Upper lobe of right lung (tissue), 1 donor: ENCODE measurements around the gene NECTIN4. TPM values are rescaled to one million over a fixed set of nuclear protein-coding genes. Genes with fewer than 3 reads are reported as not detected.

Experiments
- ATAC-seq: fragments of 200-7000 bp; cut with Tn5 transposase; one replicate; pipeline ENCODE4 v1.9.1; 2020; ENCODE audit warnings: mild to moderate bottlenecking, moderate library complexity
- DNase-seq: peaks from one replicate; pipeline ENCODE4 v3.0.0-alpha.2; 2020
- H3K27ac ChIP-seq: fragments of 200-600 bp; one replicate; pipeline ENCODE4 v1.8.0; 2022
- H3K27me3 ChIP-seq: fragments of 200-600 bp; one replicate; pipeline ENCODE4 v1.8.0; 2022; ENCODE audit warnings: mild to moderate bottlenecking
- H3K36me3 ChIP-seq: fragments of 200-600 bp; one replicate; pipeline ENCODE4 v1.8.0; 2022
- H3K4me1 ChIP-seq: fragments of 200-600 bp; one replicate; pipeline ENCODE4 v1.8.0; 2022
- H3K4me3 ChIP-seq: fragments of 200-600 bp; one replicate; pipeline ENCODE4 v1.8.0; 2022; ENCODE audit warnings: mild to moderate bottlenecking
- H3K9me3 ChIP-seq: fragments of 200-600 bp; one replicate; pipeline ENCODE4 v1.8.0; 2022
- CTCF ChIP-seq: fragments of 200-600 bp; IDR thresholded peaks from one replicate; pipeline ENCODE4 v1.8.0; 2022; ENCODE audit warnings: antibody characterized with exemption
- intact Hi-C: fragments of 100-400 bp; cut with DNase I; formaldehyde crosslinking; loops from one replicate; pipeline ENCODE4 v1.11.0; 2022
- total RNA-seq: library from RNA; stranded (reverse); fragmentation: NEBNext Ultra II Directional; extraction: Animal tissue kit (Norgen Biotek cat#: 25700); gene quantifications from one replicate; pipeline ENCODE4 v1.2.1, GENCODE V29; 2021
- donor health status: DM: no; HTN: yes; CAD: no; lungs with severe emphysema.

NECTIN4 gene
- total RNA-seq, 1 donor from 2014 or later, result 5.4 TPM

GRCh38 chr1:161132410-161133219, 43.3 kb upstream of the NECTIN4 start, which contains the start of gene DEDD:
TSS of gene DEDD (minus strand) at chr1:161132667. CDS start at chr1:161124462, 8,205 bp downstream.
- intact Hi-C loops, result no loop called here

GRCh38 chr1:161131523-161132409, 42.4 kb upstream of the NECTIN4 start:
- H3K27me3 ChIP-seq, result no peaks in the 10 kb centered on the region
- peak; percentile 2 for ATAC-seq
- no peak for DNase-seq
- H3K4me3 ChIP-seq, result peak overlapping the region; percentile 69
- H3K36me3 ChIP-seq, result peaks cover 27% of the 10 kb centered on the region
- H3K4me1 ChIP-seq, result peaks cover 59% of the 10 kb centered on the region
- TF ChIP-seq CTCF, result no peak
- peak overlapping the region; percentile 96 for H3K27ac ChIP-seq
- no peaks in the 10 kb centered on the region for H3K9me3 ChIP-seq
- intact Hi-C loops, result no loop called here

More at GRCh38 chr1:161132410-161133219, 43.3 kb upstream of the NECTIN4 start, which contains the start of gene DEDD:
- Histone ChIP-seq H3K4me1 (peaks cover 55% of the 10 kb centered on the region), H3K36me3 (peaks cover 19% of the 10 kb centered on the region), H3K4me3 (peak within 1 kb of the TSS; percentile 69), H3K27ac (peak within 1 kb of the TSS; percentile 96), H3K9me3 (no peaks in the 10 kb centered on the region), H3K27me3 (no peaks in the 10 kb centered on the region)
- no peak for TF ChIP-seq CTCF
- peak; percentile 95 for ATAC-seq
- peak; percentile 96 for DNase-seq

- no peak for TF ChIP-seq CTCF
- intact Hi-C loops, result no loop called here
- peaks cover 40% of the 10 kb centered on the region for H3K36me3 ChIP-seq
- no peaks in the 10 kb centered on the region for H3K27me3 ChIP-seq
- H3K4me3 ChIP-seq, result no peak overlapping the region
- no peaks in the 10 kb centered on the region for H3K9me3 ChIP-seq
- no peak for DNase-seq
- H3K4me1 ChIP-seq, result peaks cover 61% of the 10 kb centered on the region
- H3K27ac ChIP-seq, result no peak overlapping the region
- ATAC-seq, result no peak
Observed at GRCh38 chr1:161130266-161130665, 40.9 kb upstream of the NECTIN4 start.

- H3K4me3 ChIP-seq, result no peak overlapping the region
- H3K9me3 ChIP-seq, result no peaks in the 10 kb centered on the region
- no peak for DNase-seq
- no peak overlapping the region for H3K27ac ChIP-seq
- H3K36me3 ChIP-seq, result peaks cover 55% of the 10 kb centered on the region
- H3K4me1 ChIP-seq, result peaks cover 50% of the 10 kb centered on the region
- intact Hi-C loops, result no loop called here
- H3K27me3 ChIP-seq, result no peaks in the 10 kb centered on the region
- ATAC-seq, result no peak
- TF ChIP-seq CTCF, result no peak
Observed at GRCh38 chr1:161128591-161129420, 39.4 kb upstream of the NECTIN4 start.

GRCh38 chr1:161127649-161128048, 38.3 kb upstream of the NECTIN4 start:
- TF ChIP-seq CTCF, result no peak
- no peaks in the 10 kb centered on the region for H3K9me3 ChIP-seq
- H3K4me3 ChIP-seq, result no peak overlapping the region
- peaks cover 44% of the 10 kb centered on the region for H3K4me1 ChIP-seq
- ATAC-seq, result no peak
- H3K27ac ChIP-seq, result peak overlapping the region; percentile 36
- DNase-seq, result no peak
- no peaks in the 10 kb centered on the region for H3K27me3 ChIP-seq
- H3K36me3 ChIP-seq, result peaks cover 67% of the 10 kb centered on the region
- intact Hi-C loops, result no loop called here
